Activated CD4-positive, alpha-beta T cell treated with anti-CD3 and anti-CD28 coated beads, Interleukin-2, amount 50 U/mL, for 1 hour (primary cell): ENCODE data around the gene FOXA3.

ENCODE experiments used
- DNase-seq: peaks from one replicate; pipeline ENCODE4 v3.0.0-alpha.2; 2020

Gene FOXA3

DNA sequence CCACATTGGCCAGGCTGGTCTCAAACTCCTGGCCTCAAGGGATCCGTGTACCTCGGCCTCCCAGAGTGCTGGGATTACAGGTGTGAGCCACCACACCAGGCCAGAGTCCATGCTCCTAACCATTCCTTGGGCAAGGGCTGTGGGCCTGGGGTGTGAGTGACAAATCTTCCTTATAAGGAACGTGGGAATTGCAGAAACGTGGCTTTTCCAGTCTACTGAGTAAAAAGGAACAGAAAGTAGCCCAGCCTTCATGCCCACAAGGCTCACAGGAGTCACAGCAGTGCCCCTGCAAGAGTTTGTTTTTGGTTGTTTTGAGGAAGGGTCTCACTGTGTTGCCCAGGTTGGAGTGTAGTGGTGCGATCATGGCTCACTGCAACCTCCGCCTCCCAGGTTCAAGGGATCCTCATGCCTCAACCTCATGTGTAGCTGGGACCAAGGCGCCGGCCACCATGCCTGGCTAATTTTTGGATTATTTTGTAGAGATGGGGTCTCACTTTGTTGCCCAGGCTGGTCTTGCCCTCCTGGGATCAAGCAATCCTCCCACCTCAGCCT, 33.2 kb downstream of the FOXA3 start:
- DNase-seq: no peak

GRCh38 chr19:45899253-45899652, 35.1 kb downstream of the FOXA3 start:
- DNase-seq: no peak

DNA sequence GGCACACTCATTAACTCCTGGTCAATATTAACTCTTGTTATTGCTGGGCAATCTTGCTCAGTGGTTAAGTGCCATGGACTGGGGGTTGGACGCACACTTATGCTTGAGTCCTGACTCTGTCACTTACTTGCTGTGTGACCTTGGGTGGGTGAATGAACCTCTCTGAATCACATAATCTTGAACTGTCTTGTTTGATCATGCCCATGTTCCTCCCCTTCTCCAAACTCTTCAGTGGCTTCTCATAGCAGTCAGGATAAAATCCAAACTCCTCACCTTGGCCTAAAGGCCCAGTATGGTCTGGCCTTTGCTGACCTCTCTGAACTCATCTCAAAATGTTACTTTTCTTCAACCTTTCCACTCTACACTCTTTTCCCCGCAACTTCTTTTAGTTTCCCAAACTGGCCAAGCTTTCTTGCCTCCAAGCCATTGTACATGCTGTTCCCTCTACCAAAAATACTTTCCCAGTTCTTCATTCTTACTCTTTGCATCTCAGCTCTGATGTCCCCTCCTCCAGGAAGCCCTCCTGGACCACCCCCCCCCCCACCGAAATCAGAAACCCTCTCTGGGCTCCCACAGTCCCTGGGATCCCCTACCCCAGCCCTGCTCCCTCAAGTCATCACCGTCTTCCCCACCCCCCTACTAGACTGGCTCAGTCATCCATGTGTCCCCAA, 35.9 kb downstream of the FOXA3 start:
- DNase-seq: no peak

- DNase-seq: no peak
Observed at GRCh38 chr19:45900738-45901431, 36.8 kb downstream of the FOXA3 start.

DNA sequence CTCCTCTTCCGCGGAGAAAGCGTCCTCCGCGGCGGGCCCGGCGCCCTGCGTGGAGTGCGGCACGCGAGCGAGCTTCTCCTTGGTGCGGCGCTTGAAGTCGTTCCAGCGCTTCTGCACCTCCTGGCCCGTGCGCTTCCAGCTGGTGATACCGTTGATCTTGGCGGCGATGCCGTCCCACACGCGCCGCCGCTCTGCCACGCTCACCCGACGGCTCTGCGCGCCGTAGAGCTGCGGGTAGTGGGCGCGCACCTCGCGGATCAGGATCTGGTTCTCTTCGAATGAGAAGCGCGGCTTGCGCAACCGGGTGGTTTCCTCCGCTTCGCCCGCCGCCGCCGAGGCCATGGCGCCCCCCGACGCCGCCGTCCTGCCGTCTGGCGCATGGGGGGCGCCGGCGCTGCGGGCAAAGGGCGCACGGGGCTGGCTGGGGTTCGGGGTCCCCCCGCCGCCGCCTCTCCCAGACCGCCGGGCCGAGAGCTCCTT, 37.3 kb downstream of the FOXA3 start:
- no peak for DNase-seq

- DNase-seq: no peak
Observed at GRCh38 chr19:45901912-45902650, 38.0 kb downstream of the FOXA3 start, which contains the start of gene MYPOP. Gene MYPOP, minus strand, starts transcription at chr19:45902613. Its CDS starts 840 bp downstream, at chr19:45901773.

DNA sequence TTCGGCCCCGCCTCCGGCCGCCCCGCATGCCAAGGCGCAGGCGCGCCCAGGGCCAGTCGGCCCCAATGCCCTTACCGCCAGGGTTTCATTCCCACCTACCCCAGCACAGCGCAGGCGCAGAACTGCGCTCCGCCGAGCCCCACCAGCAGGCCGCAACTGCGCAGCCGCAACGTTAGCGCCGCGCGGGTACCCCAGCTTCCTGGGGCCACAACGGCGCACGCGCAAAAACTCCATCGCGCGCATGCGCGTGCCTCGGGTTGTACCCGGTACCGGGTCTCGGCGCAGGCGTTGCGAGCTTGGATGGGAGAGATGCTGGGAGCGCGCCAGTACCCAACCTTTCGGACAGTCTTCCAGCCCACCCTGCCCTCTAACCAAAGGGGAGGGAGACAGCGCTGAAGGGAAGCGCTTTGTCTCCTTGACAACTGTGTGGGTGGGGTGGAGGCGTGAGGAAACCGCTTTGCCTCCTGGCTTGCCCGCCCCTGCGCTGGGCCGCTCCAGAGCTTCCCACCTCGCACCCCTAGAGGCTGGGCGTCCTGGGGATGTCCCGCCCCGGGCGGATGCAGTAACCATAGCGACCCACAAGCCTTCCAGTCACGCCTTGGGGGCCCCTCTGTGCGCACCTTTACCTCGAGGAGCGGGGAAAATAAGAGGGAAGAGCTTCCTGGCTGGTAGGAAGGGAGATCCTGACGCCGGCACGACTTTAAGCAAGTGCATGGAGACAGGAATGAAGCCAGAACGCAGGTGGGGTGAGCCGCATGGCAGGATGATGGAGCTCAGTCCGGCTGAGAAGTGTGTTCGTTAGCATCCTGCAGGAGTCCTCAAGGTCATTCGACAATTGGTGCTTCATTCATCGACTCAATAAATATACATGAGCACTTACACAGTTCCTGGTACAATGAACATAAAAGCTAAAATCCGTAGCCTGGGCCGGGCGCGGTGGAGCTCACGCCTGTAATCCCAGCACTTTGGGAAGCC, 38.8 kb downstream of the FOXA3 start:
- peak; percentile 99 for DNase-seq

GRCh38 chr19:45905011-45905410, 40.9 kb downstream of the FOXA3 start:
- no peak for DNase-seq

GRCh38 chr19:45906221-45906620, 42.1 kb downstream of the FOXA3 start:
- no peak for DNase-seq

DNA sequence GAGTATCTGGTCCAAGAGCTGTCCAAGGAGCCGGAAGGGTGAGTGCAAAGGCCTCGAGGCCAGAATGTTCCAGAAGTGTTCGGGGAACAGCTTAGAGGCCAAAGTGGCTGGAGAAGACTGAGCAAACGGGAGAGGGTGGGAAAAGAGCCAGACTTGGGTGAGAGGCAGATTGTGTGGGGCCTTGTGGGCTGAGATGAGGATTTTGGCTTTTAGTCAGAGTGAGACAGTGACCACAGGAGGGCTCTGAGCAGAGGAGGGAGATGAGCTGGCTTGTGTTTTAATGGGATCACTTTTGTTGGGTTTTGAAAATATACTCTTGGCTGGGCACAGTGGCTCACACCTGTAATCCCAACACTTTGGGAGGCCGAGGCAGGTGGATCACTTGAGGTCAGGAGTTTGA, 44.8 kb downstream of the FOXA3 start:
- no peak for DNase-seq

DNA sequence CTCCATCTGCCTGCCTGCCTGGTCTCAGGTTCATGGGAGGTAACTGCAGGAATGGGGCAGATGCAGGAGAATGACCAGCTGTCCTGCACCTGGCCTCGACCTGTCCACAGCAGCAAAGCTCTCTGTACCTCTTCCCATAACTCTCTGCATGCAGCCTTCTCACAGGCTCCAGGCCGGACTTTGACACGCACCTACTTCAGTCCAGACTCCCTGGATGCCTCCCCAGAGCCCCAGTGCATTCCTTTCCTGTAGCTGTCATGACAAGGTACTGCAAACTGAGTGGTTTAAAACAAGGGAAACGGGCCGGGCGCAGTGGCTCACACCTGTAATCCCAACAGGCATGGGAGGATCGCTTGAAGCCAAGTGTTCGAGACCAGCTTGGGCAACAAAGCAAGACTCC, 47.2 kb downstream of the FOXA3 start:
- no peak for DNase-seq

DNA sequence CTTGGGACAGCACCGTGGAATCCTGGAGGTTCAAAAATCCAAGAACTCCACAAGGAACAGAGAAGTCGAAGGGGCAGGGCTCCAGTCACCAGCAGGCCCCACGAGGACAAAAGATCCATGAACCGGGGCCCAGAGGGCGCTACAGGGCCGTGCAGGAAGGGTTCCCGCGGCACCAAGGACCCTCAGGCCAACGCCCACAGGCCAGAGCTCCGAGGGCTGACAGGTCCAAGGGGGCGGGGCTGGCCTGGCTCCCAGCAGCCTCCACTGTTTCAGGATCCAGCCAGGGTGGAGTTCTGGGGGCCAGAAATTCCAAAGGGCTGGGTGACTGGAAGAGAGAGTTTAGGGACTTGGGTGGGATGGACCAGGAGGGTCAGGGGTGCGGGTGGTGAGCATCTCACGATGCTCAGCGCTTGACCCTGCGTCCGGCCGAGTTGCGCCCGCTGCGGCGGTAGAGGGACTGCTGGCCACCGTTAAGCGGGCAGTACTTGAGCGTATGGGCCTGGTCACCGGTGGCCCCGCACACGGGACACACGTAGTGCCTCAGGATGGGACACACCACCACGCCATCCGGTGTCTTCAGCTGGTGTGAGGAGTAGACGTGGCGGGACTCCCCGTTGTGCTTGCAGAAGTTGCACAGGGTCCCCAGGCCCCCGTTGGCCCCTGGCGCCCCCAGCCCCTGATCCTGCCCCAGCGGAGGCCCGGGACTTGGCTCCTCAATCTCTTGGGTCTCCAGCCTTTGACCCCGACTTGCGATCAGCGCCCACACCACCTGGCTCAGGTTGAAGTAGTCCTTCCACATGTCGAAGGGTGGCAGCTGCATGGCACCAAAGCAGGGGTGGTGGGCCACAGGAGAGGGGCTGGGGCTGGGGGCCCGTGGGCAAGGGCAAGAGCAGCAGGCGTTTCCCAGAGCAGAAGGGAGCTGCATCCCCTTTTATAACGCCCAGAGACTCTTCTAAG, 50.0 kb downstream of the FOXA3 start, which contains the start of gene NANOS2:
Gene NANOS2 (minus strand): TSS at position 905 of the 957 bp plus-strand sequence. CDS start 85 bp downstream, at position 820.
- DNase-seq: no peak

DNA sequence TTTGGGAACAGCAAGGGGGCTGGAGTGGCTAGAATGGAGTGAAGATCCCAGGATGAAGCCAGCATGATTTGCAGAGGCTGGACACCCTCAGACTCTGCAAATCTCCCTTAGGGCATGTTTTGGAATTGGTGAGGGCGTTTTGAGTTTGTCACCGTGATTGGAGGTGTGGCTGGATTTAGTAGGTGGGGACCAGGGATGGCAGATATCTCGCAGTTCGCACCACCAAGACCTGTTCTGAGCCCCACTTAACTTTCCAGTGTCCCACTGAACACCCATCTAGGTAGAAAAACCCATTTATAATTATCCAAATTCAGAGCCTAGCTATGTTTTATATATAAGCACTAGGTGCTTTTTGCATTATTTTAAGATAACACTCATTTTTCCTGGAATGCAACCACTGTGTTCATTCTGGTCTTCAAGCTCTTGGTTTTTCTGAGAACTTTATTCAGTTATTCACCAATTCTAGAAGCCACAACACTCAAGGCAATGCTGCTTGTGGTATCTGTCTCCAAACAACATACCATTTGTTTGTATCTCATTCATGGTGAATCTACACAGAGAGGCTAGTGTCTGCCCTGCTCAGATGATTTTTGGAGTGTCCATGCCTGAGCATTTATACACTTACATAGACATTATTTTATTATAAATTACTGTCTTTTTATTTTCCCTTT, 53.4 kb downstream of the FOXA3 start:
- no peak for DNase-seq

GRCh38 chr19:45918721-45919120, 54.6 kb downstream of the FOXA3 start:
- no peak for DNase-seq

GRCh38 chr19:45919678-45920077, 55.6 kb downstream of the FOXA3 start:
- no peak for DNase-seq

DNA sequence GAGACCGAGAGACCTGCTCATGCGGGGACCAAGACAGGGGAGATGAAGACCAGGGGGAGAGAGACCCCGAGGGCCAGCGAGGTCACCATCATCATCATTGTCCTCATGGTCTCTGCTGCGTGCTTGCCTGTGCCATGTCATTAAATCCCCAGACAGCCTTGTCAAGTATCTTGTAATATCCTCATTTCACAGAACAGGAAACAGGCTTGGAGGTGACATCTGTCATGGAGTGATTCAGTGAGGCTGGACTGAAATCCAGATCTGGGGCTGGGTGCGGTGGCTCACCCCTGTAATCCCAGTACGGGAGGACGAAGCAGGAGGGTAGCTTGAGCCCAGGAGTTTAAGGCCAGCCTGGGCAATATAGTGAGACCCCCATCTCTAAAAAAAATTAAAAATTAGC, 56.3 kb downstream of the FOXA3 start:
- DNase-seq: no peak

GRCh38 chr19:45922281-45922680, 58.2 kb downstream of the FOXA3 start:
- no peak for DNase-seq
